Fibroblast of pulmonary artery (primary cell): Measurements from ENCODE around the gene PSMD2.

Experiments
- DNase-seq: peaks from one replicate; pipeline ENCODE4 v3.0.0-alpha.2; 2010; ENCODE audit warnings: low read depth
- H3K4me3 ChIP-seq: replicated peaks from 2 replicates; pipeline ENCODE4 v1.5.1; 2011; ENCODE audit warnings: low read depth, mild to moderate bottlenecking, control low read depth, low read length, moderate library complexity
- CTCF ChIP-seq: IDR thresholded peaks from 2 replicates; pipeline ENCODE4 v1.5.1; 2011; ENCODE audit warnings: mild to moderate bottlenecking, control low read depth, low read length, inconsistent platforms; ENCODE audit errors: missing control alignments

The PSMD2 gene

GRCh38 chr3:184298759-184299487, at the start of gene PSMD2:
PSMD2 (plus strand) TSS chr3:184299241; CDS start chr3:184299267, 26 bp downstream.
- TF ChIP-seq CTCF = no peak
- DNase-seq = peak; percentile 97
- peak within 1 kb of the TSS; percentile 80 for H3K4me3 ChIP-seq

GRCh38 chr3:184249412-184250166, 49.5 kb upstream of the PSMD2 start, which contains the start of gene EEF1AKMT4:
EEF1AKMT4 (plus strand) TSS chr3:184249672; CDS start chr3:184249695, 23 bp downstream.
- DNase-seq = peak; percentile 99
- peak; percentile 46 for TF ChIP-seq CTCF
- peak within 1 kb of the TSS; percentile 73 for H3K4me3 ChIP-seq

GRCh38 chr3:184250167-184250828, 48.7 kb upstream of the PSMD2 start:
- peak; percentile 90 for DNase-seq
- H3K4me3 ChIP-seq = peak overlapping the region; percentile 73
- TF ChIP-seq CTCF = peak; percentile 98

- DNase-seq = no peak
- no peak for TF ChIP-seq CTCF
These were observed 43.6 kb upstream of the PSMD2 start for GRCh38 chr3:184255291-184256039.

GRCh38 chr3:184257083-184257915, 41.7 kb upstream of the PSMD2 start:
- no peak for DNase-seq
- no peak overlapping the region for H3K4me3 ChIP-seq

More at GRCh38 chr3:184255291-184256039, 43.6 kb upstream of the PSMD2 start:
- no peak overlapping the region for H3K4me3 ChIP-seq

More at GRCh38 chr3:184257083-184257915, 41.7 kb upstream of the PSMD2 start:
- TF ChIP-seq CTCF = no peak
